Fibroblast of lung (primary cell): ENCODE measurements around the gene AGAP1. TPM values are rescaled to one million over a fixed set of nuclear protein-coding genes. Genes with fewer than 3 reads are reported as not detected.

Source experiments
- DNase-seq, 2 donors: peaks; one replicate each; pipeline versions ENCODE4 v3.0.0 to v3.0.0-alpha.2; 2010; ENCODE audit warnings: low read depth in 2 of 2
- H2AFZ ChIP-seq: 2 replicates; pipeline ENCODE4 v1.5.1; 2012; ENCODE audit warnings: low read length, control low read depth, inconsistent platforms
- H3K27ac ChIP-seq: 2 replicates; pipeline ENCODE4 v1.5.1; 2011; ENCODE audit warnings: low read length, control low read depth; ENCODE audit not compliant: insufficient read depth
- H3K27me3 ChIP-seq: 2 replicates; pipeline ENCODE4 v1.5.1; 2011; ENCODE audit warnings: mild to moderate bottlenecking, low read length; ENCODE audit not compliant: control insufficient read depth, insufficient read depth
- H3K36me3 ChIP-seq: 2 replicates; pipeline ENCODE4 v1.5.1; 2011; ENCODE audit warnings: low read length; ENCODE audit not compliant: control insufficient read depth, insufficient read depth
- H3K4me1 ChIP-seq: 2 replicates; pipeline ENCODE4 v1.5.1; 2011; ENCODE audit warnings: low read length; ENCODE audit not compliant: control insufficient read depth, insufficient read depth; ENCODE audit errors: extremely low read depth
- H3K4me2 ChIP-seq: 2 replicates; pipeline ENCODE4 v1.5.1; 2011; ENCODE audit warnings: low read length, control low read depth; ENCODE audit not compliant: insufficient read depth; ENCODE audit errors: extremely low read depth
- H3K4me3 ChIP-seq, 4 experiments: fragments of 200-600 bp in 1 of 4; sonication (generic) in 1 of 4; replicated peaks in 1 of 4; 2 replicates each; pipeline ENCODE4 v1.5.1; 2011 to 2016; ENCODE audit warnings: low read length in 4 of 4, low read depth in 3 of 4, mild to moderate bottlenecking in 3 of 4, control low read depth in 2 of 4, inconsistent platforms in 1 of 4, mixed read lengths in 1 of 4; ENCODE audit not compliant: insufficient read depth in 1 of 4; ENCODE audit errors: control extremely low read depth in 1 of 4
- H3K79me2 ChIP-seq: 2 replicates; pipeline ENCODE4 v1.5.1; 2012; ENCODE audit warnings: mild to moderate bottlenecking, low read length, inconsistent platforms; ENCODE audit not compliant: control insufficient read depth, insufficient read depth
- H3K9ac ChIP-seq: 2 replicates; pipeline ENCODE4 v1.5.1; 2011; ENCODE audit warnings: mild to moderate bottlenecking, low read length, control low read depth; ENCODE audit not compliant: insufficient read depth
- H3K9me3 ChIP-seq: 2 replicates; pipeline ENCODE4 v1.5.1; 2012; ENCODE audit warnings: low read depth, low read length; ENCODE audit not compliant: control insufficient read depth, insufficient read depth
- H4K20me1 ChIP-seq: 2 replicates; pipeline ENCODE4 v1.5.1; 2011; ENCODE audit warnings: low read length; ENCODE audit not compliant: control insufficient read depth, insufficient read depth; ENCODE audit errors: extremely low read depth
- CTCF ChIP-seq, 2 donors: IDR thresholded peaks in 1 of 2; conservative IDR thresholded peaks in 1 of 2; 1 replicate in 1 of 2; 2 replicates in 1 of 2; pipeline ENCODE4 v1.5.1; 2011 to 2012; ENCODE audit warnings: low read length in 2 of 2, control low read depth in 1 of 2, inconsistent platforms in 1 of 2, low read depth in 1 of 2, mild to moderate bottlenecking in 1 of 2
- EZH2 ChIP-seq: IDR thresholded peaks from 2 replicates; pipeline ENCODE4 v1.5.1; 2012; ENCODE audit warnings: low read length, control low read depth, mild to moderate bottlenecking; ENCODE audit errors: missing control alignments
- polyA plus RNA-seq, 2 donors: library from polyadenylated mRNA; depleted of rRNA in 1 of 2; stranded (reverse) in 1 of 2; unstranded in 1 of 2; fragments of >200 nt; gene quantifications; 2 replicates each; pipeline ENCODE4 v1.2.1, GENCODE V29; 2011 to 2012; ENCODE audit warnings: missing spikeins in 1 of 2
- total RNA-seq: library from RNA; depleted of rRNA; stranded (reverse); fragments of >200 nt; gene quantifications from 2 replicates; pipeline ENCODE4 v1.2.1, GENCODE V29; 2014

AGAP1 gene
- total and polyA plus RNA-seq, 2 donors (not counting 1 experiment from before 2014, with no cell fraction given): 10.6 to 14.0 TPM

GRCh38 chr2:235567842-235568241, 74.0 kb downstream of the AGAP1 start:
- no peak overlapping the region for H3K4me2 ChIP-seq
- peaks cover 7% of the 10 kb centered on the region for H3K79me2 ChIP-seq
- H2AFZ ChIP-seq: no peak overlapping the region
- no peaks in the 10 kb centered on the region for H3K27me3 ChIP-seq
- no peak overlapping the region for H3K27ac ChIP-seq
- H3K4me1 ChIP-seq: no peaks in the 10 kb centered on the region
- TF ChIP-seq CTCF (conservative IDR thresholded peaks at IDR 0.05 in 1 of 2, IDR thresholded peaks at IDR 0.05 in 1 of 2; ENCODE audit: low read depth in 1 of 2, low read length in 2 of 2): no peak
- no peak for TF ChIP-seq EZH2
- no peaks in the 10 kb centered on the region for H3K9me3 ChIP-seq
- no peaks in the 10 kb centered on the region for H3K36me3 ChIP-seq
- H3K9ac ChIP-seq: no peak overlapping the region
- H4K20me1 ChIP-seq: no peaks in the 10 kb centered on the region
- no peak overlapping the region for H3K4me3 ChIP-seq
- DNase-seq: no peak

DNA sequence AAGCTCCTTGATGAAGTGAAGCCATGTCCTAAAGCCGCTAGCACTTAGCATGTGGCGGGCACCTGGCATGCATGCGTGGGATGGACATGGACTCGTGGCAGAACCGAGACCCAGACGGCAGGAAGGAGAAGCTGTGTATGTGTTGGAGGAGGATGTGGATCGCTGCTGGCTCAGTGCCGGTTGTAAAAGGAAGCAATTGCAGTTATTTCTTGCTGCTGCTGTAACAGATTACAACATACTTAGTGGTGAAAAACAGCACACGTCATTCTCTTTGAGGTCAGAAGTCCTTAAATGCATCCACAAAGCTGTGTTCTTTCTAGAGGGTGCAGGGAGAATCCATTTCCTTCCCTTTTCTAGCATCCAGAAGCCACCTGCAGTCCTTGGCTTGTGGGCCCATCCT, 74.6 kb downstream of the AGAP1 start:
- Histone ChIP-seq H3K4me2 (no peak overlapping the region), H3K79me2 (peaks cover 5% of the 10 kb centered on the region), H2AFZ (no peak overlapping the region), H3K27me3 (no peaks in the 10 kb centered on the region), H3K4me1 (no peaks in the 10 kb centered on the region), H3K27ac (no peak overlapping the region), H3K9me3 (no peaks in the 10 kb centered on the region), H4K20me1 (no peaks in the 10 kb centered on the region), H3K36me3 (no peaks in the 10 kb centered on the region), H3K9ac (no peak overlapping the region), H3K4me3 (no peak overlapping the region)
- TF ChIP-seq EZH2 (no peak), CTCF (conservative IDR thresholded peaks at IDR 0.05 in 1 of 2, IDR thresholded peaks at IDR 0.05 in 1 of 2; ENCODE audit: low read depth in 1 of 2, low read length in 2 of 2) (no peak)
- no peak for DNase-seq

GRCh38 chr2:235569837-235570236, 76.0 kb downstream of the AGAP1 start:
- TF ChIP-seq EZH2: no peak
- TF ChIP-seq CTCF (conservative IDR thresholded peaks at IDR 0.05 in 1 of 2, IDR thresholded peaks at IDR 0.05 in 1 of 2; ENCODE audit: low read depth in 1 of 2, low read length in 2 of 2): no peak
- Histone ChIP-seq H3K4me3 (peak overlapping the region in 2 of 4 experiments; percentile 15 to 32), H3K4me2 (peak overlapping the region; percentile 57), H3K27ac (peak overlapping the region; percentile 14), H3K9me3 (no peaks in the 10 kb centered on the region), H3K27me3 (no peaks in the 10 kb centered on the region), H3K79me2 (peaks cover 6% of the 10 kb centered on the region), H3K9ac (no peak overlapping the region), H3K36me3 (no peaks in the 10 kb centered on the region), H2AFZ (no peak overlapping the region), H3K4me1 (no peaks in the 10 kb centered on the region), H4K20me1 (no peaks in the 10 kb centered on the region)
- DNase-seq: no peak
